ENCODE measurements around the gene C6orf120.

C6orf120 gene

GRCh38 chr6:169751242-169752073, 49.5 kb downstream of the C6orf120 start, which contains the start of the genes DYNLT2 and ERMARD:
DYNLT2 (minus strand) TSS chr6:169751572; CDS start chr6:169751458, 114 bp downstream.
ERMARD (plus strand) TSS chr6:169751622; CDS start chr6:169751658, 36 bp downstream.
- Histone ChIP-seq H3K4me3 (ENCODE audit: low read length) (peak within 1 kb of the TSS; percentile 92), H3K9me3 (ENCODE audit: low read length) (peaks cover 4% of the 10 kb centered on the region), H2AFZ (ENCODE audit: low read depth, low read length) (peak within 1 kb of the TSS; percentile 72)

GRCh38 chr6:169752074-169752623, 50.2 kb downstream of the C6orf120 start:
- H3K27me3 ChIP-seq (ENCODE audit: insufficient read depth, low read length), result no peaks in the 10 kb centered on the region
- peaks cover 17% of the 10 kb centered on the region for H3K4me1 ChIP-seq (ENCODE audit: insufficient read depth, low read length)
- peak overlapping the region; percentile 72 for H2AFZ ChIP-seq (ENCODE audit: low read depth, low read length)
- peak overlapping the region; percentile 92 for H3K4me3 ChIP-seq (ENCODE audit: low read length)
- H3K9me3 ChIP-seq (ENCODE audit: low read length), result no peaks in the 10 kb centered on the region
- H3K36me3 ChIP-seq (ENCODE audit: insufficient read depth, low read length), result peaks cover 2% of the 10 kb centered on the region

More at GRCh38 chr6:169751242-169752073, 49.5 kb downstream of the C6orf120 start, which contains the start of the genes DYNLT2 and ERMARD:
- Histone ChIP-seq H3K27me3 (ENCODE audit: insufficient read depth, low read length) (no peaks in the 10 kb centered on the region), H3K36me3 (ENCODE audit: insufficient read depth, low read length) (no peaks in the 10 kb centered on the region), H3K4me1 (ENCODE audit: insufficient read depth, low read length) (peaks cover 17% of the 10 kb centered on the region)
